RWPE2 (cell line): Measurements from ENCODE around the gene WDR27.

ENCODE experiments used
- ATAC-seq: fragments of 200-7000 bp; cut with Tn5 transposase; 3 replicates; pipeline ENCODE4 v1.9.1; 2021; ENCODE audit warnings: low read depth
- DNase-seq: peaks from one replicate; pipeline ENCODE4 v3.0.0-alpha.2; 2020; ENCODE audit warnings: low spot score
- H3K27ac ChIP-seq: fragments of 450-650 bp; 2 replicates; pipeline ENCODE4 v1.5.1; 2017; ENCODE audit warnings: mild to moderate bottlenecking; ENCODE audit not compliant: poor library complexity, severe bottlenecking
- H3K27me3 ChIP-seq: fragments of 250-450 bp; sonication (Bioruptor Pico); 2 replicates; pipeline ENCODE4 v1.5.1; 2021; ENCODE audit warnings: mild to moderate bottlenecking, moderate library complexity; ENCODE audit not compliant: insufficient read depth, poor library complexity, severe bottlenecking
- H3K36me3 ChIP-seq: fragments of 250-450 bp; sonication (Bioruptor Pico); 2 replicates; pipeline ENCODE4 v1.5.1; 2020; ENCODE audit warnings: low read depth, mild to moderate bottlenecking, moderate library complexity
- H3K4me1 ChIP-seq: fragments of 250-450 bp; sonication (Bioruptor Pico); 2 replicates; pipeline ENCODE4 v1.5.1; 2021; ENCODE audit warnings: mild to moderate bottlenecking, moderate library complexity; ENCODE audit not compliant: insufficient read depth, poor library complexity, severe bottlenecking
- H3K4me3 ChIP-seq: fragments of 250-450 bp; sonication (Bioruptor Pico); 2 replicates; pipeline ENCODE4 v1.5.1; 2021; ENCODE audit warnings: mild to moderate bottlenecking, moderate library complexity; ENCODE audit not compliant: severe bottlenecking
- H3K9me3 ChIP-seq: fragments of 250-450 bp; sonication (Bioruptor Pico); 2 replicates; pipeline ENCODE4 v1.5.1; 2021; ENCODE audit warnings: mild to moderate bottlenecking, moderate library complexity; ENCODE audit not compliant: severe bottlenecking
- TF ChIP-seq, protein P1 (sequence below): fragments of 450-650 bp; IDR thresholded peaks from one replicate; pipeline ENCODE4 v1.5.1; 2017; ENCODE audit warnings: mild to moderate bottlenecking, moderate library complexity; ENCODE audit not compliant: poor library complexity, severe bottlenecking

The WDR27 gene

DNA sequence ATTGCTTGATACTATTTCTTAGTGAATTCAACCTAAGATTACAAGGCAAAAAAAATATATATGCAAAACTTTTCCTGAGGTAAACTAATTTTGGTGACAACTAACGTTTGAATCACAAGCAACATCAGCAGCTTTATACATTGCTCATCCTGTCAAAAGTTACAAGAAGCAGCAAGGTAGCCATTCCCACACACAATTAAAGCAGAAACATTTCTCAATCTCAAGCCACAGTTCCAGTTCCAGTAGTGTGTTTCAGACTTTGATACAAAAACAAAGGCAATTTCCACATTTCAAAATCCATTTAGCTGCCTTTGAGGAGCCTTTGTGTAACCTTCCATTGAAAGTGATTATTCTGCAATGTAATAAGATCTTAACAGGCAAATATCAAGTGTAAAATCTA, 191.0 kb downstream of the WDR27 start:
- TF ChIP-seq, protein P1, sequence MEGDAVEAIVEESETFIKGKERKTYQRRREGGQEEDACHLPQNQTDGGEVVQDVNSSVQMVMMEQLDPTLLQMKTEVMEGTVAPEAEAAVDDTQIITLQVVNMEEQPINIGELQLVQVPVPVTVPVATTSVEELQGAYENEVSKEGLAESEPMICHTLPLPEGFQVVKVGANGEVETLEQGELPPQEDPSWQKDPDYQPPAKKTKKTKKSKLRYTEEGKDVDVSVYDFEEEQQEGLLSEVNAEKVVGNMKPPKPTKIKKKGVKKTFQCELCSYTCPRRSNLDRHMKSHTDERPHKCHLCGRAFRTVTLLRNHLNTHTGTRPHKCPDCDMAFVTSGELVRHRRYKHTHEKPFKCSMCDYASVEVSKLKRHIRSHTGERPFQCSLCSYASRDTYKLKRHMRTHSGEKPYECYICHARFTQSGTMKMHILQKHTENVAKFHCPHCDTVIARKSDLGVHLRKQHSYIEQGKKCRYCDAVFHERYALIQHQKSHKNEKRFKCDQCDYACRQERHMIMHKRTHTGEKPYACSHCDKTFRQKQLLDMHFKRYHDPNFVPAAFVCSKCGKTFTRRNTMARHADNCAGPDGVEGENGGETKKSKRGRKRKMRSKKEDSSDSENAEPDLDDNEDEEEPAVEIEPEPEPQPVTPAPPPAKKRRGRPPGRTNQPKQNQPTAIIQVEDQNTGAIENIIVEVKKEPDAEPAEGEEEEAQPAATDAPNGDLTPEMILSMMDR, result no peak
- Histone ChIP-seq H3K4me1 (no peaks in the 10 kb centered on the region), H3K27ac (no peak overlapping the region), H3K36me3 (no peaks in the 10 kb centered on the region), H3K4me3 (no peak overlapping the region), H3K27me3 (no peaks in the 10 kb centered on the region), H3K9me3 (peaks cover 3% of the 10 kb centered on the region)
- DNase-seq (no peak), ATAC-seq (no peak)

DNA sequence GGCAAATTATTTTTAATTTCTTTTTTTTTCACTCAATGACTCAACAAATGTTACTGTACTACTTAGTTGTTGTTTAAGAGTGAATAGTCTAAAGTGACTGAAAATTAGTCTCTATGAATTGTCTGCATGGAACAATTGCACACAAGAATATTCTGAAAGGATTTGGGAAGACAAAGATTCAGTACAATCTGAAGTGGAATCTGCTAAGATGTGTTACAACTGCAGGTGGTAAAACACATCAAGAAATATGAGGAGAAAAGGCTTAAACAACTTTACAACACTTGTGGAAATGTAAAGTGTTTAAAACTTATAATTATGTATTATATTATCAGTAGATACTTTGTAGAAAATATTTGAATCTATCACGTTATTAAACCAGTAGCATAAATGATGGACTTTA, 193.4 kb downstream of the WDR27 start:
- H3K9me3 ChIP-seq, result peaks cover 3% of the 10 kb centered on the region
- no peak overlapping the region for H3K27ac ChIP-seq
- TF ChIP-seq, protein P1, result no peak
- no peak overlapping the region for H3K4me3 ChIP-seq
- ATAC-seq, result no peak
- H3K4me1 ChIP-seq, result no peaks in the 10 kb centered on the region
- no peak for DNase-seq
- H3K27me3 ChIP-seq, result no peaks in the 10 kb centered on the region
- H3K36me3 ChIP-seq, result no peaks in the 10 kb centered on the region

DNA sequence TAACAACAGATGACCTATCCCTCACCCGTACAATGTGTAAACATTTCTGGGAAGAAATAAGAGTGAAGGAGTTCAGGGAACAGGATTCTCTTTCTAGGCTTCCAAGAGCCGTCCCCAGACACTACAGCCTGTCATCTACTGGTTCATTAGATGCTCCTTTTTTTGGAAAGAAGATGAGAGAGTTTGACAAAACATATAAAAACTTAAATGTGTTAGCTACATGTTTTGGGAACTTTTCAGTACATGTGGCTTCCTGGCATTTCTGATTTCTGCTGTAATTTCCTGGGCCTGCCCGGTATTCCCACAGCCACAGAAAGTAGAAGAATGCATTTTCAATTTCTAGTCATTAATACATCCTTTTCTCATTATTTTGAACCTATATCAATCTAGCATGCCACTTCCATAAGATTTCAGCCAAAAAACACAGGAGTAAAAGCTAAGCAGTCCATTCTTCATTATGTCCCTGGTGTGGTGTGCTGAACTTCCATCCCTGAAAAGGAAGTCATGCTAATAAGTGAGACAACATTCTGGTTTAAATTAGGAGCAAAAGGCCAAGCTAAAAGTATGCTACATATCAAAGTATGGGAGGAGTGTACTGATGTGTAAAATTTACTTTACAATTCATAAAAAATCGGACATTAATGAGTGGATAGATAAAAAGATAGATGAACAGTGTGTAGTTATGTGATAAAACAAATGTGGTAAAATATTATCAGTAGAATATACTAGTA, 198.2 kb downstream of the WDR27 start:
- Histone ChIP-seq H3K4me1 (no peaks in the 10 kb centered on the region), H3K27ac (no peak overlapping the region), H3K27me3 (no peaks in the 10 kb centered on the region), H3K36me3 (no peaks in the 10 kb centered on the region), H3K9me3 (peaks cover 3% of the 10 kb centered on the region), H3K4me3 (no peak overlapping the region)
- TF ChIP-seq, protein P1, result no peak
- no peak for DNase-seq
- no peak for ATAC-seq

DNA sequence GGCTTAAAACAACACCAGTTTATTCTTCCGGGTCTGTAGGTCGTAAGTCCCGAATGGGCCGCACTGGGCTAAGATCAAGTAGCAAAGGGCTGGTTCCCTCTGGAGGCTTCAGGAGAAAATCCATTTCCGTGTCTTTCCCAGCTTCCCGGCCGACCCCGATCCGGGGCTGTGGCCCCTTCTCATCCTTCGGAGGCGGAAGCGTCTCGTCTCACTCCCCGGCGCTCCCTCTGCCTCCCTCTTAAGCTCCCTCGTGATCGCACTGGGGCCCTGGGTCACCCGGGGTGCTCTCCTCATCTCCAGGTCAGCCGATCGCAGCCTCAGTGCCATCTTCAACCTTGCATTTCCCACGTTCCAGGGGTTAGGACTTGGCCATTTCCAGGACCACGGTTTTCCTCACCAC, 199.4 kb downstream of the WDR27 start:
- H3K36me3 ChIP-seq, result no peaks in the 10 kb centered on the region
- H3K27me3 ChIP-seq, result no peaks in the 10 kb centered on the region
- no peak for ATAC-seq
- no peaks in the 10 kb centered on the region for H3K4me1 ChIP-seq
- DNase-seq, result no peak
- no peak overlapping the region for H3K4me3 ChIP-seq
- no peak overlapping the region for H3K27ac ChIP-seq
- H3K9me3 ChIP-seq, result no peaks in the 10 kb centered on the region
- TF ChIP-seq, protein P1, result no peak

DNA sequence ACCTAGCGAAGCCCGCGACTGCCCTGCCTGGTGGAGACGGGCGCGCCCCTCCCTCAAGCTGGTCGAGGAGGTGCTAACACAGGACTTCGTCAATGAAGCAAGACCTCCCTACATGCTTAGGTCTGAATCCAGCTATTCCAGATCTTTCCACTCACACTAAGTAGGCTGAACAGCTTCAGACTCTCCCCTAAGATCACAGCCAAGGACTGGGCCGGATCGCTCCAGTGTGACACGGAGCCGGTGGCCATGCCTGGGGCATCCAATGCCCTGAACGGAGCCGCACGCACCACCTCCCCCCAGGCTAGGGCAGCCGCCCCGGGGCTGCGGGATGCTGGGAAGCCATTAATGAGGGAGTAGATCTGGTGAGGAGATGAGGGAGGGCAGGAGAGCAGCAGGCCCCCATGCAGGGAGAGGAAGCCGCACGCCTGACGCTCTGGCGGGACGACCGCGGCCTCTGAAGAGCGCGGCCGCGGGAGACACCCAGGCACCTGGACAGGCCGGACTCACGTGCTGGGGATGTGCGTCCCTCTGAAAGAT, 200.0 kb downstream of the WDR27 start:
- TF ChIP-seq, protein P1, result no peak
- no peaks in the 10 kb centered on the region for H3K4me1 ChIP-seq
- H3K4me3 ChIP-seq, result no peak overlapping the region
- H3K27me3 ChIP-seq, result no peaks in the 10 kb centered on the region
- H3K9me3 ChIP-seq, result no peaks in the 10 kb centered on the region
- no peaks in the 10 kb centered on the region for H3K36me3 ChIP-seq
- no peak for DNase-seq
- ATAC-seq, result no peak
- no peak overlapping the region for H3K27ac ChIP-seq
